GM13977 (cell line): Measurements from ENCODE around the gene POLE4.

Experiments used
- DNase-seq: peaks from one replicate; pipeline ENCODE4 v3.0.0; 2012; ENCODE audit warnings: low spot score
- in situ Hi-C: fragments of 300-500 bp; cut with MboI; formaldehyde crosslinking; loops from one replicate; pipeline ENCODE4 v1.12.0; 2022; ENCODE audit warnings: low sequenced_read_pairs, low pct_unique_long_range_greater_than_20kb, mixed read lengths, inconsistent platforms; ENCODE audit not compliant: unreplicated experiment
- TF ChIP-seq, protein P1 (sequence below): IDR thresholded peaks from 2 replicates; pipeline ENCODE4 v1.5.1; 2012; ENCODE audit warnings: mild to moderate bottlenecking, control low read depth; ENCODE audit not compliant: insufficient read depth; ENCODE audit errors: extremely low read depth, missing control alignments

The POLE4 gene

DNA sequence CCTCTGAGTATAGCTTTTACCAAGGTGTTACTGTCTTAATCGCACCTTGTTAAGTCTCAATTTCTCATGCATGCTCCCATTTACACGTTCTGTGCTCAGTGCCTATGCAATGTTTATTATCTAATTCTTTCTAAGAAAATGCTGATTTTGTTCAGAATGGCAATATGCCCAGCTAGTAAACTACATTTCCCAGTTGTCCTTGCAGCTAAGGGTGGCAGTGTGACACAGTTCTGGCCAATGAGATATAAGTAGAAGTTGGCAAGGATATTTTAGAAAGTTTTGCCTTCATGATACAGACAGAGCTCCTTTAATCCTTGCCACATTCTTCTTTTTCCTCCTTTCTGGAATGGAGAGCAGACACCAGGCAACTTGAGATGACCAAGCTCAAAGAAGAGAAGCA is 45.3 kb downstream of the POLE4 start:
- DNase-seq = no peak
- TF ChIP-seq, protein P1, sequence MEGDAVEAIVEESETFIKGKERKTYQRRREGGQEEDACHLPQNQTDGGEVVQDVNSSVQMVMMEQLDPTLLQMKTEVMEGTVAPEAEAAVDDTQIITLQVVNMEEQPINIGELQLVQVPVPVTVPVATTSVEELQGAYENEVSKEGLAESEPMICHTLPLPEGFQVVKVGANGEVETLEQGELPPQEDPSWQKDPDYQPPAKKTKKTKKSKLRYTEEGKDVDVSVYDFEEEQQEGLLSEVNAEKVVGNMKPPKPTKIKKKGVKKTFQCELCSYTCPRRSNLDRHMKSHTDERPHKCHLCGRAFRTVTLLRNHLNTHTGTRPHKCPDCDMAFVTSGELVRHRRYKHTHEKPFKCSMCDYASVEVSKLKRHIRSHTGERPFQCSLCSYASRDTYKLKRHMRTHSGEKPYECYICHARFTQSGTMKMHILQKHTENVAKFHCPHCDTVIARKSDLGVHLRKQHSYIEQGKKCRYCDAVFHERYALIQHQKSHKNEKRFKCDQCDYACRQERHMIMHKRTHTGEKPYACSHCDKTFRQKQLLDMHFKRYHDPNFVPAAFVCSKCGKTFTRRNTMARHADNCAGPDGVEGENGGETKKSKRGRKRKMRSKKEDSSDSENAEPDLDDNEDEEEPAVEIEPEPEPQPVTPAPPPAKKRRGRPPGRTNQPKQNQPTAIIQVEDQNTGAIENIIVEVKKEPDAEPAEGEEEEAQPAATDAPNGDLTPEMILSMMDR = no peak
- in situ Hi-C loops = no loop called here

DNA sequence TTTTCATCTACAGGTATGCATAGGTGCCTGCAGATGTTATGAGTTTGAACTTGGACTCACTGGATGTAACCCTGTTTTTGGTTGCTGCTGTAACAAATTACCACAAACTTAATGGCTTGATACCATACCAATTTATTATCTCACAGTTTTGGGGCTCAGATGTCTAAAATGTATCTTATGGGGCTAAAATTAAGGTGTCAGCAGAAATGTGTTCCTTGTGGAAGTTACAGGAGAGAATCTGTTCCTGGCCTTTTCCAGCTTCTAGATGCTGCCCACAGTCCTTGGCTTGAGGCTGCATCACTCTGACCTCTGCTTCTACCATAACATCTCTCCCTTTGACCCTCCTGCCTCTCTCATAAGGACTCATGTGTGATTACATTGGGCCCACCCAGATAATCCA is 47.6 kb downstream of the POLE4 start:
- TF ChIP-seq, protein P1 = no peak
- DNase-seq = no peak
- in situ Hi-C loops = no loop called here

DNA sequence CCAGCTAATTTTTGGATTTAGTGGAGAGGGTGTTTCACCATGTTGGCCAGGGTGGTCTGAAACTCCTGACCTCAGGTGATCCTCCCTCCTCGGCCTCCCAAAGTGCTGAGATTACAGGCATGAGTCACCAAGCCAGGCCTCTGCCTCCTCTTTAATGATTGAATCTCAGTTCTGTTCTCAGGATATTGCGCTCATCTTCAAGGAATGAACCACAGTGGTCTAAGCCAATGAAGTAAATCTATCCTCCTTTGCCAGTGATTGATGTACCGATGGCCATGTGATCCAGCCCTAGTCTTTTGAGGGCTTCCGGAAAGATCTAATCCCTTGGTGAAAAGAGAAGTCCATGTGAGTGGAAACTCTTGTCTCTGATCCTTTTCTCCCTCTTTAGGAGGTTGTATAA is 48.6 kb downstream of the POLE4 start:
- TF ChIP-seq, protein P1 = no peak
- DNase-seq = no peak
- in situ Hi-C loops = no loop called here

DNA sequence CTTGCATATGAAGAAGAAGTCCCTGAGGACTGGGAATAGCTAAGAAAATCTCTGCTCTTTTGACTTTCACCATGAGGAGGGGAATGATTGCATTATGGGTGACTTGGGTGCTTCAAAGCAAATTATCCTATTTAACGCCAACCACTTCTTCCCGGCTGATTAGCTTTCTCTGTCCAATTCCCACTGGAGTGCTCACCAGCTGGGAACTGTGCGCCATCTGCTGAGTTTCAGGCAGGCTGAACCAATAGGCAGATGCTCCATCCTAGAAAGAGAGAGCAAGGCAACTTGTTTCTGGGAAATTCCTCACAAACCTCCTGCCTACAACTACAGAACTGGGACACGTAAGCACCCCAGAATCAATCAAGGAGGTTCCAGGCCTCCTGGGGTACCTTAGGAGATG is 49.4 kb downstream of the POLE4 start:
- TF ChIP-seq, protein P1 = no peak
- in situ Hi-C loops = no loop called here
- no peak for DNase-seq

DNA sequence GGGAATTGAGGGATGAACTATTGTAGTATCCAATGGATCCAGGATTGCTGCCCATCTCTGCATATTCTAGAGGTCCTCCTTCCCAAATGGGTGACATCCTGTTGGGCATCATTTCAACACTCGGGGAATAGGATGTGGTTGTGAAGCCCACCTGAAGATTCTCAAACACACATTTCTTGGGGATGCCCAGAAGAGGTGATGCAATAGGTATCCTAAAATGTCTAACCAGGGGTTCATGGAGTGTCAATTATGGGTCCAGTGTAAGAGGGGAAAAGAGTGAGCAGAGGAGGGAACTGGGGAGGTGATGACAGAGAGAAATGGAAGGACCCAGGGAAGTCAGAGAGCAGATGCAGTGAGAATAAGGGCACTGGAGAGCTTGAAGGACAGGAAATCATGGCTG is 52.1 kb downstream of the POLE4 start:
- TF ChIP-seq, protein P1 = no peak
- in situ Hi-C loops = no loop called here
- no peak for DNase-seq

DNA sequence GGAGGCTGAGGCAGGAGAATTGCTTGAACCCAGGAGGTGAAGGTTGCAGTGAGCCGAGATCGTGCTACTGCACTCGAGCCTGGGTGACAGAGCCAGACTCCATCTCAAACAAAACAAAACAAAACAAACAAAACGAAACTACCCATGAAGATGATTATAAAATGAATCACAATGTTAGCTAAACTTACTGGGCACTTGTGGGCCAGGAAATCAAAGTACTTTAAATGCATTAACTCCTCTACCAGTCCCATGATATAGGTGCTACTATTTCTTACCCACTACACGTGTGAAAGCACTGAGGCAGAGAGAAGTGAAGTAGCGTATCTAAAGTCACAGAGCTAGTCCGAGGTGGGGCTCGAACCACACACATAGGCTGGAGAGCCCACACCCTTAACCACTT is 53.6 kb downstream of the POLE4 start:
- in situ Hi-C loops = no loop called here
- TF ChIP-seq, protein P1 = no peak
- DNase-seq = no peak

DNA sequence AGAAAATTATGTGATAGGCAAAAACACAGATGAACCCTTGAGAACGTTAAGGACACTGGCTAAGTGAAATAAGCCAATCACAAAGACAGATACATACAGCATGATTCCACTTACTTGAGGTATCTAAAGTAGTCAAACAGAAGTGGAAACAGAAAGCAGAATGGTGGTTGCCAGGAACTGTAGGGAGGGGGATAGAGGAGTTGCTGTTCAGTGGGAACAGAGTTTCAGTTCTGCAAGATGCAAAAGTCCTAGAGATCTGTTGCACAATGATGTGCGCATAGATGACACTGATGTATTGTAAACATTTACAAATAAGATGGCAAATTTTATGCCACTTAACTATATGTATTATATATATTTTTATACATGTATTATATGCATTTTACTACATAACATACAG is 59.7 kb downstream of the POLE4 start:
- no peak for DNase-seq
- TF ChIP-seq, protein P1 = no peak
- in situ Hi-C loops = no loop called here
